Natural killer cell (primary cell): ENCODE measurements around the gene ARSG. TPM values are rescaled to one million over a fixed set of nuclear protein-coding genes. Genes with fewer than 3 reads are reported as not detected.

ENCODE experiments used
- ATAC-seq, 3 donors: fragments of 150-1000 bp in 2 of 3; fragments of 200-7000 bp in 1 of 3; cut with Tn5 transposase; 1 replicate in 1 of 3; 2 replicates in 2 of 3; pipeline ENCODE4 v1.10.0; 2021; ENCODE audit warnings: mild to moderate bottlenecking in 2 of 3, moderate library complexity in 2 of 3
- DNase-seq, 2 donors: peaks; one replicate each; pipeline versions ENCODE4 v3.0.0 to v3.0.0-alpha.2; 2013 to 2021; ENCODE audit warnings: mixed read lengths in 1 of 2
- H3K27ac ChIP-seq: one replicate; pipeline ENCODE4 v1.5.1; 2013; ENCODE audit warnings: mild to moderate bottlenecking, low read length
- H3K27me3 ChIP-seq: one replicate; pipeline ENCODE4 v1.6.1; 2013; ENCODE audit warnings: low read length; ENCODE audit not compliant: control insufficient read depth, insufficient read depth
- H3K36me3 ChIP-seq: one replicate; pipeline ENCODE4 v1.6.1; 2013; ENCODE audit warnings: low read length; ENCODE audit not compliant: control insufficient read depth, insufficient read depth
- H3K4me1 ChIP-seq: one replicate; pipeline ENCODE4 v1.6.1; 2013; ENCODE audit warnings: low read length; ENCODE audit not compliant: control insufficient read depth, insufficient read depth
- H3K4me3 ChIP-seq: one replicate; pipeline ENCODE4 v1.5.1; 2013; ENCODE audit warnings: low read length
- H3K9me3 ChIP-seq: one replicate; pipeline ENCODE4 v1.6.1; 2013; ENCODE audit warnings: low read length; ENCODE audit not compliant: control insufficient read depth, insufficient read depth
- H3K27ac Mint-ChIP-seq, 2 donors: one replicate each; pipeline ENCODE4 v1.8.0; 2022; ENCODE audit warnings: mild to moderate bottlenecking in 2 of 2, mixed read lengths in 2 of 2, moderate library complexity in 1 of 2
- H3K27me3 Mint-ChIP-seq, 2 donors: one replicate each; pipeline ENCODE4 v1.8.0; 2022; ENCODE audit warnings: low read depth in 2 of 2, mixed read lengths in 2 of 2
- H3K36me3 Mint-ChIP-seq: one replicate; pipeline ENCODE4 v1.8.0; 2022; ENCODE audit warnings: mixed read lengths
- H3K4me1 Mint-ChIP-seq, 2 donors: one replicate each; pipeline ENCODE4 v1.8.0; 2022; ENCODE audit warnings: mixed read lengths in 2 of 2
- H3K4me3 Mint-ChIP-seq: one replicate; pipeline ENCODE4 v1.8.0; 2022; ENCODE audit warnings: mild to moderate bottlenecking, moderate library complexity, mixed read lengths
- H3K9me3 Mint-ChIP-seq, 2 donors: one replicate each; pipeline ENCODE4 v1.8.0; 2022; ENCODE audit warnings: mixed read lengths in 2 of 2
- CTCF ChIP-seq: fragments of 200-600 bp; IDR thresholded peaks from one replicate; pipeline ENCODE4 v1.8.0; 2022; ENCODE audit warnings: antibody characterized with exemption
- WGBS: methylation state at CpG from one replicate; pipeline ENCODE4 v1.1.7; 2013; ENCODE audit warnings: missing lambda C conversion rate; ENCODE audit not compliant: insufficient coverage; 5-methylcytosine and 5-hydroxymethylcytosine counted together
- intact Hi-C: fragments of 100-400 bp; cut with micrococcal nuclease; formaldehyde crosslinking; loops from one replicate; pipeline ENCODE4 v1.14.2; 2022
- total RNA-seq, 4 donors: library from RNA; stranded (reverse); fragments of 120-200 nt in 1 of 4; gene quantifications; one replicate each; pipeline versions ENCODE4 v1.2.3 to v1.2.4, GENCODE V29; 2013 to 2022

The ARSG gene
- total RNA-seq, 3 donors from 2014 or later (not counting 1 experiment from before 2014, with no cell fraction given) = 34.8 to 52.3 (median 39.3) TPM

GRCh38 chr17:68468788-68469187, 177.5 kb downstream of the ARSG start:
- intact Hi-C loops = no loop called here
- WGBS = 67% methylated on average over 1 of the region's 1 CpG

More at GRCh38 chr17:68468788-68469187, 177.5 kb downstream of the ARSG start:
- H3K9me3 Mint-ChIP-seq = no peaks in the 10 kb centered on the region
- H3K4me1 ChIP-seq = no peaks in the 10 kb centered on the region
- no peak overlapping the region for H3K27ac Mint-ChIP-seq
- no peaks in the 10 kb centered on the region for H3K27me3 ChIP-seq
- no peak for ATAC-seq
- TF ChIP-seq CTCF = no peak
- H3K9me3 ChIP-seq = no peaks in the 10 kb centered on the region
- peaks cover 0 to 6% of the 10 kb centered on the region in 2 donors for H3K4me1 Mint-ChIP-seq
- no peak for DNase-seq
- H3K36me3 ChIP-seq = no peaks in the 10 kb centered on the region
- peaks cover 0 to 6% of the 10 kb centered on the region in 2 donors for H3K27me3 Mint-ChIP-seq
- H3K4me3 Mint-ChIP-seq = no peak overlapping the region
- H3K27ac ChIP-seq = no peak overlapping the region
- no peaks in the 10 kb centered on the region for H3K36me3 Mint-ChIP-seq
- no peak overlapping the region for H3K4me3 ChIP-seq

Other genes with a start within 250 kb of the ARSG start
- 100 to 1,000 TPM in 2 of 3 donors, 10 to 100 TPM in 1; 87.0 to 131 (median 107) TPM for gene AMZ2, start 43.5 kb upstream of the ARSG start, total RNA-seq
- 10 to 100 TPM; 16.5 to 20.9 (median 19.4) TPM for gene SLC16A6, start 368 bp upstream of the ARSG start, total RNA-seq
- gene WIPI1, start 166.0 kb downstream of the ARSG start, total RNA-seq = 10 to 100 TPM; 29.0 to 41.4 (median 32.0) TPM
- gene PRKAR1A, start 220.9 kb downstream of the ARSG start, total RNA-seq = 100 to 1,000 TPM; 215 to 267 (median 234) TPM